ENCODE data around the gene NAALADL2. TPM values are rescaled to one million over a fixed set of nuclear protein-coding genes. Genes with fewer than 3 reads are reported as not detected.

NAALADL2 gene
- total and polyA plus RNA-seq, 2 of the 8 experiments (the other 6 are each of a cell fraction or from before 2014, with no cell fraction given) = 0.12 to 0.22 TPM

GRCh38 chr3:175748087-175748730 lies 889.1 kb downstream of the NAALADL2 start (continued):
- TF ChIP-seq POU5F1 (IDR thresholded peaks at IDR 0.05; ENCODE audit: low read depth, low read length) (no peak), BCL11A (IDR thresholded peaks at IDR 0.05; ENCODE audit: low read depth in 2 of 2, low read length in 2 of 2) (no peak), CEBPB (IDR thresholded peaks at IDR 0.05; ENCODE audit: low read depth, low read length) (no peak), SUZ12 (IDR thresholded peaks at IDR 0.05; ENCODE audit: low read length) (no peak), RAD21 (IDR thresholded peaks at IDR 0.05 in 1 of 2, conservative IDR thresholded peaks at IDR 0.05 in 1 of 2; ENCODE audit: low read depth in 2 of 2, low read length in 2 of 2) (no peak), CHD2 (IDR thresholded peaks at IDR 0.05; ENCODE audit: low read length) (no peak)
- TF ChIP-seq, protein P1, sequence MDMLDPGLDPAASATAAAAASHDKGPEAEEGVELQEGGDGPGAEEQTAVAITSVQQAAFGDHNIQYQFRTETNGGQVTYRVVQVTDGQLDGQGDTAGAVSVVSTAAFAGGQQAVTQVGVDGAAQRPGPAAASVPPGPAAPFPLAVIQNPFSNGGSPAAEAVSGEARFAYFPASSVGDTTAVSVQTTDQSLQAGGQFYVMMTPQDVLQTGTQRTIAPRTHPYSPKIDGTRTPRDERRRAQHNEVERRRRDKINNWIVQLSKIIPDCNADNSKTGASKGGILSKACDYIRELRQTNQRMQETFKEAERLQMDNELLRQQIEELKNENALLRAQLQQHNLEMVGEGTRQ (IDR thresholded peaks at IDR 0.05; ENCODE audit: low read length) = no peak
